GM21390 (cell line): ENCODE data around the gene MCOLN2.
"Not testable (repeated sequence)": the region's sequence is repeated elsewhere in the genome, so short reads cannot be mapped to it uniquely, and the experiment has no call there.

ENCODE experiments used
- ATAC-seq: cut with Tn5 transposase; IDR thresholded peaks from one replicate; pipeline ENCODE4 v1.9.1; 2021; ENCODE audit not compliant: unreplicated experiment

Gene MCOLN2

DNA sequence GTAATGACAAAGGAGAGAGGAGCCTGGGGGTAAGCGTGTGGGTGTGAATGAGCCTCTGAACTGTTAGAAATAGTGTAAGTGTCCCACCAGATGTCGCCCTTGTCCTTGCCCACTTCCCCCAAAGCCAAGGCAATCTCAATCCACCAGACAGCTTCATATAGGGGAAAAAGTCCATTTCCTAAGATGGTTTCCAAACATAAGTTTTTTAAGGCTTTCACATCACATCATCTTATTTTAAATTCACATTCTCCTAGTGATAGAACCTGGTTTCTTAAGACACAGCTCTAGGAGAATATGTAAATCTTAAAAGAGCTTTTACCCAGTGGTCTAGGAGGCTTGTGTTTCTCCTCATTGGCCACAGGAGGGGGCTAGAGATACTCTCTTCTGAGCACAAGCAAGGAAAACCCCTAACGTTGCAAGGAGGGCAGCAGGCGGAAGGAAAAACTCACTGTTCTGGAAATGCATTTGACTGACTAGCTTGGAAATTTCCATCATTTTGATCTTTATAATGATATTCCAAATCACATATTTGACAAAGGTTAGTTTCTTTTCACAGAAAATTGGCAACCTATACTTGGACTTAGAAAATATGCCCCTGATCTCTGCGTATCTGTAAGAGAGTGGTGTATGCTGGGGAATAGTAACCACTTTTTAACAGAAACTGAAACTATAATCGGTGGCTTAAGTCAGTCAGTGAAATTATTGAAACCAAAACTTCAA is 52.0 kb downstream of the MCOLN2 start:
- peak; percentile 87 for ATAC-seq

DNA sequence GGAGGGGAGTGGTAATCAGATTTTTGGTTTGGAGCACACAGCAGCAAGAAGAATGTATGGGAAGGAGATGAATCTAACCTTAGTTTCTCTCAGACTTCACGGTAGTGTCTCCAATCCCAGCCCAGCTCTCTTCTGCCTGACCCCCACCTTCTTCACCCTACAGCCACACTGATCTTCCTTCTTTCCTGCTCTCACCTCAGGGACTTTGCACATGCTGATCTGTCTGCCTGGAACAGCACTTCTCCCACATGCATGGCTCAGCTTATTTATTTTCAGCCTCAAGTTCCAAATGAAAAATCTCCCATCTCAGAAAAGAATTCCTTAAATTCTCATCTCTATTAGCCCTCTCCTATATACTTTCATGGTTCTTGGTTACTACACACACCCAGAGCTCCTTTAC is 55.1 kb downstream of the MCOLN2 start:
- ATAC-seq, result no peak

DNA sequence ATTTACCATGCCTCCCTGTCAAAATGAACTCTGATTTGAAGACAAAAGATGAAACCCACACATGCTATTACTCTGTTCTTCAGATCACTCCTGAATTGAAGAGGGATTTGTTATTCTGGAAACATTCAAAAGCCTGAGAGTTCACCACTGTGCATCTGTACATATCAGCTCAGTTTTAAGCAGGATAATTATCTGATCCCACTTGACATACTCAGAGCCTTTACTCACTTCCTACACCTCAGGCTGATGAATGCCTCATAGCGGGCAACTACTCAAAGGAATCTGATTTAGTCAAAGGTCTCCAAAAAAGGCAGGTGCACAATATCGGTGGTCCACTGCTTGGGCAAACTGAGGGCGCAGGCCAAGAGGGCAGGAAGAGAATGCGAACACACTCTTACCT is 56.4 kb downstream of the MCOLN2 start:
- no peak for ATAC-seq

DNA sequence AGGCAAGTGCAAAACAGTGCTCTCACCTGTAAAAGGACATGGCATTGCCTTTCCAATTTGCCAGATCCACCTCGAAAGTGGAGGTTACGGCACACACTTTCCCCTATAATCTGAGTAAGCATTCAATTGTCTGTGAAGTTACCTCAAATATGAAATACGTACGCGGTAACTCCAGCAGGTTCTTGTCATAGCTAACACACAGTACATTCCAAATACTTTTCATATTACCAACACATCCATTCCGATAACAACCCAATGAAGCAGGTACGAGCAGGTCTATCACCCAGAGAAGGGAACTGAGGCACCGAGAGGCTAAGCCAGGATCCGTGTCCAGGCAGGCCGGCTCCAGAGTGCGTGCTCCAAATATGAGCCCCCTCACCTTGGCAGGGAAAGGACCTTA is 57.2 kb downstream of the MCOLN2 start:
- ATAC-seq, result no peak

DNA sequence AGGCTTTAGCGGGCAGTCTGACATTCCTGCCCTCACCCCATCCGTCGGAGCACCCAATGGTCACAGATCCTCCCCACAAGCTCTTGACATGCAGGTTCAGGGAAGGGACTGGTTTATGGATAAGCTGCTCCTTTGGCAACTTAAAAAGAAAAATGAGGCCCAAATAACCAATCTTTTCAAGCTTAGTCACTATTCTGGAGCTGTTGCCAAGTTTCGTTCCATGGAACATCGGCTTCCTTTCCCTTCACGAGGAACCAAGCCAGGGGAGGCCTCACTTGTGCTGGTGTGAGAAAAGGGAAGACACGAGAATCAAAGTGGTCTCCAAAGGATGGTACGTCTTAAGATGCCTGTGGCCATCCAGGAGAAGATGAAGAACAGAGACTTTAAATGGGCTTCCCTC is 57.8 kb downstream of the MCOLN2 start:
- ATAC-seq, result no peak

DNA sequence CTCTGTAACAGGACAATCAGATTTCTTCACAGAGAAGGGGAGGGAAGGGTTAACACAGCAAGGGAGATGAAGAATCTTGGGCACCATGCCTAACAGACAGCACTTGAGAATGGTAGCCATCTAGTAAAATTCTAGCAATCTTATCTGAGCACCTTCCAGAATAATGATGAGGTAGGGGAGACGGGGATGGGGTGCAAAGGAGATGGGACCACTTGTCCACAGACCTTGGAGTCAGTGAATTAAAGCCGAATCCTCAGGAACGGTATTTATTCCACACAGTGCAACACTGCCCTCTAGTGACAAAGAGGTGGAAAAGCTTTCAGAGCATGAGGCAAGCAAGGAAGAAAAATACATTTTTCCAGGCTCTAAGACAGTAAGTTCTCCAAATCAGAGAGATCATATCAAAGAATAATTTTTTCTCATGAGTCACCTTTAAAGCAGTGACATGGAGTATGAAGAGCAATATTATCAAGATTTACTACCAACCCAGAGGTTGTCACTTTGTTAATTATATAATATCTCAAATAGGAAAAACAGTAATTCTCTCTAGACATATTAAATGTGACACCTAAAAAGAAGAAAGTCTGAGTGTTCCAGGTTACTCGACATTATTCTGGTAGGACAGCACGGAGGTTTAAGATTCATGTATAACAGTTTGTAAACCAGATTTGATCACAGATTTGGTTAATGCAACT is 60.6 kb downstream of the MCOLN2 start:
- peak; percentile 64 for ATAC-seq

DNA sequence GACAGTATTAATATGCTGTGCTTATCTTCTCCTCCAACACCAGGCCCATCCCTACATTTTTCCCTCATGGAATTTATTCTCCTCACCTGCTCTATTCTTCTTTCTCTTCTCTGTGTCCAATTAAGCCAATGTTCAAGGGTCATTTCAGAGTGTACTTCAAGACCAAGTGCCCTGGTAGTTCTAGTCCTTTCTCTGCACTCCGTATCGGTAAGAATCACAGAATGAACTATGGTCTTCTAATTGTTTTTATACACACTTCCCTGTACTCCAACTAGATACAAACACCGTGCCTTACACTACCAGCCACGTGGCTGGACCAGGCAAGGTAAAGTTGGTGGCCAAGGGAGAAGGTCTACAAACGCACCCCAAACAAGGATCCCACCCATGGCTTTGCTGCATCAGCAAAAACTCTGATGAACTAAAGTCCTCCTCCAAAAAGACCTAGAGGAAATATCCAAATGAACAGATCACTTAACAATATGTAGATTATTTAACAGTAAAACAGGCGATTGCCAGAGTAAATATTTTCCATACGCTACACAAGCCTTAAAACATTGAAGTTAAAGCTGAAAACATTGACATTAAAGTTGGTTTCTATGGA is 63.8 kb downstream of the MCOLN2 start:
- ATAC-seq, result no peak

DNA sequence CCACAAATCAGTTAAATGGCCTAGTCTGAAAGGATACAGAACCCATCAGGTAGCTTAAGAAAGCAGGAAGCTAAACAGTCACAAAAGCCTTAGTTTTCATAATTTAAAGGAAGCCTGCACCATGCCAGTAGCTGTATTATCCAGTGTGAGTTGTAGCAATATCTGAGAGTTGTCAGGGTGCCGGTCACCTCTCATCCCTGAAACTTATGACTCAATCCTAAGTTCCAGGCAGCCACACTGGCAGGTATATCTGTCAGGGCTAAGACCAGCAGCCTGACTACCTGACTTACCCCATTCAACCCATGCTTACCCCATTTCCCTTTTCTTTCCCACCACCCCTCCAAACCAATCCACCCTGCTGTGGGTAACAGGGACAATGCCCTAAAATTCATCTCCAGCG is 66.1 kb downstream of the MCOLN2 start:
- no peak for ATAC-seq

DNA sequence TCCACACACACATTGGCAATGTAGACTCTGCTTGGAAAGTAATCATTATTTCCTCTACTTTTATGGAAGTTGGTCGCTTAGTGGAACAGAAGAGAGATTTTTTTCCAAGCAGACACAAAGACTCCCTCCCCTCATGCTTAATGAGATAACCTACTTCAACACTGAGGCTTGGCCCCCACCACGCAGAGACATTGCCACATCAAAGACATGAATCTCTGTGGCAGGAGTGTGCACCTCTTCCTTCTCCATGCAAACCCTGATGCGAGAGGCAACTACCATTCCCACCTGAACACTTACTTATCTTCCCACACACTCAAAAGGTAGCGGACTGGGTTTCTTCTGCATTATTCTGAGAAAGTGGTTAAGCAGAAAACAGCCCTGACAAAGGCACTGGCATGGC is 66.6 kb downstream of the MCOLN2 start:
- ATAC-seq, result no peak

DNA sequence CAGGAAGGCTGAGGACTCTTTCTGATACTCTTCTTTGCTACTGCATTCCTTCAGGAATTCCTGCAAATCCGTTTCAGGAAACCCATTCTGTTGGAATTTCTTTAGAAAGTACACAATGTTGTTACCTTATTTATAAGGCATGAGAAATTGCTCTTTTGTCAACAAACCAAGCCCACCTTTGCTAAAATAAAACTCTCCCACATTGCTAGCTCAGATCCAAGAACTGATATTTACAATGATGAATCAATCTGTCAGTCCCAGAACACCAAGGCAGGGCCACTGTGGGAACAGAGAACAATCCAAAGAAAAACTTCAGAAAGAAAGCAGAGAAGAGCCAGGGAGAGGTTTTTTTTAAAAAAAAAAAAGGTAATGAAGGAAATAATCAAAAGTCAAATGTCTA is 67.3 kb downstream of the MCOLN2 start:
- no peak for ATAC-seq

DNA sequence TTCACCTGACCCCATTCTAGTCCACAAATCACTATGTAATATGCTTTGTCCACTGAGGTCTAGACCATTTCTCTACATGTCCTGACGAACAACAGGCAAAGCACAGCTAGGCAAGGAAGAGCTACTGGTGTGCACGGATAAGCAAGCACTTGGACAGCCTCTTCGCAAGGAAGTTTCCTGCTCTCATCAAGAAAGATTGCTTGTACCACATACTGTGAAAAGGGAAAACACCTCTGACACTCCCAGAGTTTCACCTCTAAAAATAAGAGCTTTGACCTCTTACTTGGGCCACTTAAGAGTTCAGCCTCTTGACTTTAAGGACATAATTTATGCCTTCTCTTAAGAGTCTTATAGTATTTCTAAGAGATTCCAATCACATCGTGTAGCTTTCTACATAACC is 67.9 kb downstream of the MCOLN2 start:
- ATAC-seq, result no peak

DNA sequence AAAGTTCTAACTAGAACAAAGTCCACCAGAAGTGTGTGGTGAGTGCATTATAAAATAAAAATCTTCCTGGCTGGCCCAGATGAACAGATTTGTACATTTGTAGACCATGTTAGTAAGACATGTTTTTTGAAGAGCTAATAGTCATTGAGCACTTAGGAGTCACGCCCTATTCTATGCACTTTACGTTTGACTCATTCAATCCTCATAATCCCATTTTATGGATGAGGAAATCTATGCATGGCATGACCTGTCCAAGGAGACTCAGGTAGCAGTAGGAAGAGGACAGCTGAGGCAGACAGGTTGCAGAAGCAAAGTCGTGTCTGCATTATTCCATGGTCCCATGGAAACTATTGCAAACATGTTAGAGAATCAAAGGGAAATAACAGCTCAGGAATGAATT is 73.6 kb downstream of the MCOLN2 start:
- no peak for ATAC-seq

DNA sequence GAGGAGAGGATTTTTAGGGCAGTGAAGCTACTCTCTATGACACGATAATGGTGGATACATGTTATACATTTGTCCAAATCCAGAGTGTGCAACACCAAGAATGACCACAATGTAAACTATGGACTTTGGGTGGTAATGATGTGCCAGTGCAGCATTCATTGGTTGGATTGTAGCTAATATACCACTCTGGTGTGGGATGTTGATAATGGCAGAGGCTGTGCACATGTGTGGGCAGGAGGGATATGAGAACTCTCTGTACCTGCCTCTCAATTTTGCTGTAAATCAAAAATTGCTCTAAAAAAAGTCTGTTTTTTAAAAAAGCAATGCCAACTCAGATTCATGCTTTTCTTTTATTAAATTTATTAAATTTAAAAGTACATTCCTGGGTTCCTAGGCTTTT is 76.8 kb downstream of the MCOLN2 start:
- ATAC-seq, result no peak

DNA sequence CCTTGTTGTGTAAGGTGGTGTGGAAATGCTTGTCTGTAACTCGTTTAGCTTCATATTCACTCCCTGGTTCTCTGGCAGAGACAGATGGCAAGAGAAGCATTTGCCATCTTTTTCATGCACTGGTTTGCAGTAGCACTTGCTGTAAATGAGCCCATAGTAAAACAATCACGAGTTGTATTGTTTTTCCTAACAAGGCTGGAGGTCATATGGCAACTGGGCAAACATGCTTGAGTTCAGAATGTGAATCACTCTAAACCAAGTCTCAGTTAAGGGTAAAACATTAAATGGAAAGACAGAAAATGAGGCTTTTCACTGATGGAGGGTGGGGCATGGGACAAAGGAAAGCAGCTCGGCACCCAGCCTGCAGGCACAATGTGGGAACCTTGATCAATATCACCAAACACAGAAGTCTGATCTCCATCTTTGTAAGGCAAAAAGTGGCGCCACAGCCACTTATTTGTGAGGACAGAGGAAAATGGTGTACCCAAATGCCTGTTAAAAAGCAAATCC is 77.4 kb downstream of the MCOLN2 start:
- no peak for ATAC-seq

DNA sequence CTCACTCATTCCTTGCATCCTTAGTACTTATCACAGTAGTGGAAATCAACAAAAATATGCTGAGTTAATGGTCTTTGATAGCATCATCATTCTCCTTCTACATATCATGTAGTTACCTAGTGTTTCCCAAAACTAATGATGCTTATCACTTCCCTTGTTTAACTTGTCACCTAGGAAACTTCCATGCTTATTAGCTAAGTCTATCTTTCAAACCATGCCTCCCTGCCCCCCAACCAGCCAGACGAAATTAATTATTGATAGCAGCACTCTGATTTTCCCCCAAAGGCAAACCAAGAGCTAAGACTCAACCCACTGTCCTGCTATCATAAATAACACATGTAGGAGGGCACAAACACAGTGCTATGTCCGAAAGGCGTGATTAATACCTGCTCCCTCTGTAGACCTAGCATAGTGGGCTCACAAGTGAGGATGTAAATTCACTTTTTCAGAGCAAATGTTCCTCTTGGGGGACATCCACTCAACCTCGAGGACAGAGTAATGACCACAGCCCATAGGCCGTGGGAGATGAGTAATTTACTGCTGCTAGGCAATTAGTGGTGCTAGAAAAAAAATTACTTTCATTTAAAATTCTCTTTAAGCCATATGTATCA is 78.1 kb downstream of the MCOLN2 start:
- ATAC-seq, result no peak

DNA sequence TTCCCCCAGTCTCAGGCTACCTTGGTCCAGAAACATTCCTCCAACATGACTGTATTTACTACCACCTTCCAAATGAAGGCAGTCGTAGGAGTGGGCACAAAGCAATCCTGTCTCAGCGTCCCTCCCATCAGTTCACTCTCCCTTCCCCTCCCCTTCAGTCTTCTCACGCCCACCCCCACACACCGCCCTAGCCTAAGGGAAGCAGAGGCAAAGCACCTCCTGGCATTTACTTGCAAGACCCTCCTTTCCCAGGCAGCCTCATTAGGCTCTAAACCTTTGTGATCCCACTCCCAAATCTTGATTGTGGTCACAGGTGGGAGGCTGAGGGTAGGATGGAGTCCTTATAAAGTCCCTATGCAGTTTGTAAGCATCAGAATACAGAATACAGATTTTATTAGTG is 80.0 kb downstream of the MCOLN2 start:
- no peak for ATAC-seq

DNA sequence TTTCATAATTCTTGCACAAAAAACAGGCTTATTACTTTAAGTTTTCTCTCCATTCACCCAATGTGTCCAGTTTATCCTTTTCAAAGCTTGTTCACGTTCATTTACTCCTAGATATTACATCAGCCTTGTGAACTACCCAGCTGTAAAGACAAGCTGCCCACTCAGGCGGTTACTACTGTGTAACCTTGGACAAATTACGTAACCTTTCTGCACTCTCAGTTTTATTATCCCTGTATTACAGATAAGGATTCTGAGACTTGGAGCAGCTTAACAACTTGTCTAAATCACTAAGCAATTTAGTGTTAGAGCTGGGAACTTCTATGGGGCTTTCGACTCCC is 83.4 kb downstream of the MCOLN2 start:
- no peak for ATAC-seq

DNA sequence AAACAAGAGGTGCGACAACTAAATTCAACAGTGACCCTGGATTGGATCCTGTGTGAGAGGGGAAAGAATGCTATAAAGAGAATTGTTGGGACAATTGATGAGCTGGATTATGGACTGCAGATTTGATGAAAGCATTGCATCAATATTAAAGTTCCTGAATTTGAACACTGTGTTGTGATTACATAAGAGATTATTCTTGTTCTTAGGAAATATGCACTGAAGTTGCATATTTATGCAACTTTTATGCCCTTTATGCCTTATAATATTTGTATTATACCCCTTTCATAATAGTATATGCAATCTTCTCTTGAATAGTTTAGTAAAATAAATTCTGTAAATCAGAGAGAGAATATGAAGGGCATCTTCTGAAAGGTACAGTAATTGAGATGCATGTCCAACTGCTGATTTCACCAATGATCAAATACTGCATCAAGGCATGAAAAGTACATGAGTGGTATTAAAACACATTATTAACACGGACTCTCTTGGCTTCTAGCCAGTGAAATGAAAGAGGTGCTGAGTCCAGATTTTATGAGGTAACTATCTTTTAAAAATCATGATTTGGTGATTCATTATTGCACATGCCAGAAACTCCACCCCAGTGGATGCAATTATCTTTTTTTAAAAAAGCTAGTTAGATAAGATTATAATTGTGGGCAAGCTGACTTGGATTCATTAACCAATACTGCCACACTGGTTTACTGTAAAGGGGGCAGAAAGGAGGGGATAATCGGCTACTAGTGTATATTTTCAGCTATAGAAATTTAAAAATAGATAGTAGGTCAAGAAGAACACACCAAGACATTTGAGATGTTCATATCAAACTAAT is 84.0 kb downstream of the MCOLN2 start:
- no peak for ATAC-seq

DNA sequence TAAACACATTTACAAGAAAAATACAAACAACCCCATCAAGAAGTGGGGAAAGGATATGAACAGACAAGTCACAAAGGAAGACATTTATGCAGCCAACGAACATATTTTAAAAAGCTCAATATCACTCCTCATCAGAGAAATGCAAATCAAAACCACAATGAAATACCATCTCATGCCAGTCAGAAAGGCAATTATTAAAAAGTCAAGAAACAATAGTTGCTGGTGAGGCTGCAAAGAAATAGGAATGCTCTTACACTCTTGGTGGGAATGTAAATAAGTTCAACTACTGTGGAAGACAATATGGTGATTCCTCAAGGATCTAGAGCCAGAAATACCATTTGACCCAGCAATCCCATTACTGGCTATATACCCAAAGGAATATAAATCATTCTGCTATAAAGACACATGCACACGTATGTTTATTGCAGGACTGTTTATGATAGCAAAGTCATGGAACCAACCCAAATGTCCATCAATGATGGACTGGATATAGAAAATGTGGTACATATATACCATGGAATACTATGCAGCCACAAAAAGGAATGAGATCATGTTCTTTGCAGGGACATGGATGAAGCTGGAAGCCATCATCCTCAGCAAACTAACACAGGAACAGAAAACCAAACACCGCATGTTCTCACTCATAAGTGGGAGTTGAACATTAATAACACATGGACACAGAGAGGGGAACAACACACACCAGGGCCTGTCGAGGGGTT is 88.0 kb downstream of the MCOLN2 start:
- ATAC-seq, result not testable (repeated sequence)

DNA sequence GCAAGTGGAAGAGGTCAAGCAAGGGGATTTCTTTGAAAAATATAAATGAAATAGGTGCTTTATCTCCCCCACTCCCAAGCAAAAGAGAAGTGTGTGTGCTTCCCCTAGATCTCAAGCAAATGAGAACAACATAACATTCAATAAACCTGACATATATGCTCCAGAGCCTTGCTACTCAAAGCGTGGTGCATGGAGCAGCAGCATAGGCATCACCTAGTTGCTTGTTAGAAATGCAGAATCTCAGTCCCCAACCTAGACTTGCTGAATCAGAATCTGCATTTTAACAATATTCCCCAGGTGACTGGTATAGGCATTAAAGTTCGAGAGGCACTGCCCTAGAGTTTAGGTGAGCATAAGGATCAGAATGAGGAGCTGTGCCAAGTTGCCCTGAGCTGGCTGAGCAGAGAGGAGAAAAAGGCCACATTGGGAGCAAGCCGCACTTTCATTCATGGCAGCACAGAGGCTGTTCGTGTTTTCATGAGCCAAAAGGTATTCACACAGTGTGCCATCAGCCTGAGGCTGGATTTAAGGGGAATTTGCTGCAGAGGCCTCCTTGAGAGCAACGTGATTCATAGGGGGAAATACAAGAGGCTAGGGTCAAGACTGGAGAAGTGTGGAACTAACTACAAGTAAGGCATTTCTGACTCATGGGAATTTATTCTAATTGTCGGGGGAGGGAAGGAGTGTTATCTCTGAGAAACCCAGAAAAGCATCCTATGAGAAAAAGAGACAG is 89.7 kb downstream of the MCOLN2 start:
- ATAC-seq, result no peak
